GM23338 (cell line): ENCODE data around the gene TXNDC9.

Source experiments
- CREB1 ChIP-seq: fragments of 250-450 bp; sonication (Bioruptor Pico); IDR thresholded peaks from 2 replicates; pipeline ENCODE4 v1.5.0; 2020; ENCODE audit warnings: low read depth, mild to moderate bottlenecking, moderate library complexity
- EZH2 ChIP-seq: fragments of 200-600 bp; sonication (generic); IDR thresholded peaks from one replicate; pipeline ENCODE4 v1.8.0; 2017; ENCODE audit warnings: antibody characterized with exemption, mild to moderate bottlenecking, low read depth; ENCODE audit not compliant: unreplicated experiment
- EZH2phosphoT487 ChIP-seq: fragments of 200-600 bp; sonication (generic); IDR thresholded peaks from one replicate; pipeline ENCODE4 v1.8.1; 2018; ENCODE audit warnings: antibody characterized with exemption; ENCODE audit not compliant: unreplicated experiment
- JUNB ChIP-seq: IDR thresholded peaks from one replicate; pipeline ENCODE4 v1.6.1; 2016; ENCODE audit warnings: antibody characterized with exemption; ENCODE audit not compliant: unreplicated experiment
- NANOG ChIP-seq: IDR thresholded peaks from 2 replicates; pipeline ENCODE4 v1.6.1; 2016; ENCODE audit warnings: antibody characterized with exemption, borderline replicate concordance
- POLR2AphosphoS5 ChIP-seq: IDR thresholded peaks from 2 replicates; pipeline ENCODE4 v1.6.1; 2016; ENCODE audit warnings: antibody characterized with exemption, low read depth
- STAT1 ChIP-seq: IDR thresholded peaks from one replicate; pipeline ENCODE4 v1.6.1; 2016; ENCODE audit warnings: antibody characterized with exemption; ENCODE audit not compliant: unreplicated experiment
- ZNF114 ChIP-seq: fragments of 250-450 bp; sonication (Bioruptor Pico); IDR thresholded peaks from 2 replicates; pipeline ENCODE4 v1.5.0; 2020; ENCODE audit warnings: mild to moderate bottlenecking, moderate library complexity
- ZNF331 ChIP-seq: fragments of 250-450 bp; sonication (Bioruptor Pico); IDR thresholded peaks from 2 replicates; pipeline ENCODE4 v1.5.0; 2020; ENCODE audit warnings: low read depth, mild to moderate bottlenecking, moderate library complexity
- TF ChIP-seq, protein P1 (sequence below), 2 experiments: fragments of 200-600 bp in 1 of 2; sonication (generic) in 1 of 2; conservative IDR thresholded peaks; 2 replicates each; pipeline versions ENCODE4 v1.5.1 to v1.6.1; 2016 to 2017; ENCODE audit warnings: antibody characterized with exemption in 2 of 2, low read depth in 2 of 2, mild to moderate bottlenecking in 2 of 2, moderate library complexity in 1 of 2
- TF ChIP-seq, protein P2 (sequence below): IDR thresholded peaks from one replicate; pipeline ENCODE4 v1.6.1; 2018; ENCODE audit warnings: antibody characterized with exemption; ENCODE audit not compliant: unreplicated experiment
- TF ChIP-seq, protein P3 (sequence below): IDR thresholded peaks from 2 replicates; pipeline ENCODE4 v1.6.1; 2016; ENCODE audit warnings: antibody characterized with exemption
- TF ChIP-seq, protein P4 (sequence below): fragments of 250-450 bp; sonication (Bioruptor Pico); IDR thresholded peaks from 2 replicates; pipeline ENCODE4 v1.5.0; 2020; ENCODE audit warnings: mild to moderate bottlenecking, moderate library complexity

DNA sequence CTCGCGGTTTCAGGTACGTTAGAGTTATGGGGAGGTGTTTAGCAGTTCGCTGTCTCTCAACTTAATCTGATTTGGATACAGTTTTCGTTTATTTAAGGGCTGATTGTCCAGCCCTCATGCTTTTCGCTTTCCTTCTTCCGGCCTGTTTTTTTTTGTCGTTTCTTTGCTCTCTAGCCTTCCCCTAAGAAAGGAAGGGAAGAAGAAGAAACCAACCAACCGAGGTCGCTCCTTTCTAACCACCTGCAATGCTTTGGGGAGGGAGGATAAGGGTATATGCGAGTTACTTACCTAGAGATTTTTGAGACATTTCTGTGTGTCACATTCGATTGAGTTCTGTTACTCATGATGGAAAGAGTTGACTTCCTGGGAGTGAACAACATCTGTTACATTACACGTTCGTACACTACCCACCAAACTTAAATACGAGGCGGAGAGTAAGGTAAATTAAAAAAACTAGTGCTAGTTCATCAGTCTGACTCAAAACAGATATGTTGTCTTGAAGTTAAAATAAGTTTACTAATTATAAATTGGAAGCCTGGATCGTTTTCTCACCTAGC lies 2.0 kb upstream of the TXNDC9 start:
- TF ChIP-seq STAT1 = no peak
- TF ChIP-seq EZH2 = no peak
- no peak for TF ChIP-seq POLR2AphosphoS5
- TF ChIP-seq, protein P1, sequence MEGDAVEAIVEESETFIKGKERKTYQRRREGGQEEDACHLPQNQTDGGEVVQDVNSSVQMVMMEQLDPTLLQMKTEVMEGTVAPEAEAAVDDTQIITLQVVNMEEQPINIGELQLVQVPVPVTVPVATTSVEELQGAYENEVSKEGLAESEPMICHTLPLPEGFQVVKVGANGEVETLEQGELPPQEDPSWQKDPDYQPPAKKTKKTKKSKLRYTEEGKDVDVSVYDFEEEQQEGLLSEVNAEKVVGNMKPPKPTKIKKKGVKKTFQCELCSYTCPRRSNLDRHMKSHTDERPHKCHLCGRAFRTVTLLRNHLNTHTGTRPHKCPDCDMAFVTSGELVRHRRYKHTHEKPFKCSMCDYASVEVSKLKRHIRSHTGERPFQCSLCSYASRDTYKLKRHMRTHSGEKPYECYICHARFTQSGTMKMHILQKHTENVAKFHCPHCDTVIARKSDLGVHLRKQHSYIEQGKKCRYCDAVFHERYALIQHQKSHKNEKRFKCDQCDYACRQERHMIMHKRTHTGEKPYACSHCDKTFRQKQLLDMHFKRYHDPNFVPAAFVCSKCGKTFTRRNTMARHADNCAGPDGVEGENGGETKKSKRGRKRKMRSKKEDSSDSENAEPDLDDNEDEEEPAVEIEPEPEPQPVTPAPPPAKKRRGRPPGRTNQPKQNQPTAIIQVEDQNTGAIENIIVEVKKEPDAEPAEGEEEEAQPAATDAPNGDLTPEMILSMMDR (conservative IDR thresholded peaks at IDR 0.05; ENCODE audit: low read depth in 2 of 2) = no peak
- TF ChIP-seq ZNF331 (CRISPR knock-in tag) = no peak
- TF ChIP-seq, protein P2, sequence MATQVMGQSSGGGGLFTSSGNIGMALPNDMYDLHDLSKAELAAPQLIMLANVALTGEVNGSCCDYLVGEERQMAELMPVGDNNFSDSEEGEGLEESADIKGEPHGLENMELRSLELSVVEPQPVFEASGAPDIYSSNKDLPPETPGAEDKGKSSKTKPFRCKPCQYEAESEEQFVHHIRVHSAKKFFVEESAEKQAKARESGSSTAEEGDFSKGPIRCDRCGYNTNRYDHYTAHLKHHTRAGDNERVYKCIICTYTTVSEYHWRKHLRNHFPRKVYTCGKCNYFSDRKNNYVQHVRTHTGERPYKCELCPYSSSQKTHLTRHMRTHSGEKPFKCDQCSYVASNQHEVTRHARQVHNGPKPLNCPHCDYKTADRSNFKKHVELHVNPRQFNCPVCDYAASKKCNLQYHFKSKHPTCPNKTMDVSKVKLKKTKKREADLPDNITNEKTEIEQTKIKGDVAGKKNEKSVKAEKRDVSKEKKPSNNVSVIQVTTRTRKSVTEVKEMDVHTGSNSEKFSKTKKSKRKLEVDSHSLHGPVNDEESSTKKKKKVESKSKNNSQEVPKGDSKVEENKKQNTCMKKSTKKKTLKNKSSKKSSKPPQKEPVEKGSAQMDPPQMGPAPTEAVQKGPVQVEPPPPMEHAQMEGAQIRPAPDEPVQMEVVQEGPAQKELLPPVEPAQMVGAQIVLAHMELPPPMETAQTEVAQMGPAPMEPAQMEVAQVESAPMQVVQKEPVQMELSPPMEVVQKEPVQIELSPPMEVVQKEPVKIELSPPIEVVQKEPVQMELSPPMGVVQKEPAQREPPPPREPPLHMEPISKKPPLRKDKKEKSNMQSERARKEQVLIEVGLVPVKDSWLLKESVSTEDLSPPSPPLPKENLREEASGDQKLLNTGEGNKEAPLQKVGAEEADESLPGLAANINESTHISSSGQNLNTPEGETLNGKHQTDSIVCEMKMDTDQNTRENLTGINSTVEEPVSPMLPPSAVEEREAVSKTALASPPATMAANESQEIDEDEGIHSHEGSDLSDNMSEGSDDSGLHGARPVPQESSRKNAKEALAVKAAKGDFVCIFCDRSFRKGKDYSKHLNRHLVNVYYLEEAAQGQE = no peak
- no peak for TF ChIP-seq CREB1 (CRISPR knock-in tag)
- TF ChIP-seq EZH2phosphoT487 = no peak
- no peak for TF ChIP-seq JUNB
- TF ChIP-seq NANOG = no peak
- TF ChIP-seq ZNF114 (CRISPR knock-in tag) = no peak
- TF ChIP-seq, protein P3, sequence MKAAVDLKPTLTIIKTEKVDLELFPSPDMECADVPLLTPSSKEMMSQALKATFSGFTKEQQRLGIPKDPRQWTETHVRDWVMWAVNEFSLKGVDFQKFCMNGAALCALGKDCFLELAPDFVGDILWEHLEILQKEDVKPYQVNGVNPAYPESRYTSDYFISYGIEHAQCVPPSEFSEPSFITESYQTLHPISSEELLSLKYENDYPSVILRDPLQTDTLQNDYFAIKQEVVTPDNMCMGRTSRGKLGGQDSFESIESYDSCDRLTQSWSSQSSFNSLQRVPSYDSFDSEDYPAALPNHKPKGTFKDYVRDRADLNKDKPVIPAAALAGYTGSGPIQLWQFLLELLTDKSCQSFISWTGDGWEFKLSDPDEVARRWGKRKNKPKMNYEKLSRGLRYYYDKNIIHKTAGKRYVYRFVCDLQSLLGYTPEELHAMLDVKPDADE = no peak
- TF ChIP-seq, protein P4, sequence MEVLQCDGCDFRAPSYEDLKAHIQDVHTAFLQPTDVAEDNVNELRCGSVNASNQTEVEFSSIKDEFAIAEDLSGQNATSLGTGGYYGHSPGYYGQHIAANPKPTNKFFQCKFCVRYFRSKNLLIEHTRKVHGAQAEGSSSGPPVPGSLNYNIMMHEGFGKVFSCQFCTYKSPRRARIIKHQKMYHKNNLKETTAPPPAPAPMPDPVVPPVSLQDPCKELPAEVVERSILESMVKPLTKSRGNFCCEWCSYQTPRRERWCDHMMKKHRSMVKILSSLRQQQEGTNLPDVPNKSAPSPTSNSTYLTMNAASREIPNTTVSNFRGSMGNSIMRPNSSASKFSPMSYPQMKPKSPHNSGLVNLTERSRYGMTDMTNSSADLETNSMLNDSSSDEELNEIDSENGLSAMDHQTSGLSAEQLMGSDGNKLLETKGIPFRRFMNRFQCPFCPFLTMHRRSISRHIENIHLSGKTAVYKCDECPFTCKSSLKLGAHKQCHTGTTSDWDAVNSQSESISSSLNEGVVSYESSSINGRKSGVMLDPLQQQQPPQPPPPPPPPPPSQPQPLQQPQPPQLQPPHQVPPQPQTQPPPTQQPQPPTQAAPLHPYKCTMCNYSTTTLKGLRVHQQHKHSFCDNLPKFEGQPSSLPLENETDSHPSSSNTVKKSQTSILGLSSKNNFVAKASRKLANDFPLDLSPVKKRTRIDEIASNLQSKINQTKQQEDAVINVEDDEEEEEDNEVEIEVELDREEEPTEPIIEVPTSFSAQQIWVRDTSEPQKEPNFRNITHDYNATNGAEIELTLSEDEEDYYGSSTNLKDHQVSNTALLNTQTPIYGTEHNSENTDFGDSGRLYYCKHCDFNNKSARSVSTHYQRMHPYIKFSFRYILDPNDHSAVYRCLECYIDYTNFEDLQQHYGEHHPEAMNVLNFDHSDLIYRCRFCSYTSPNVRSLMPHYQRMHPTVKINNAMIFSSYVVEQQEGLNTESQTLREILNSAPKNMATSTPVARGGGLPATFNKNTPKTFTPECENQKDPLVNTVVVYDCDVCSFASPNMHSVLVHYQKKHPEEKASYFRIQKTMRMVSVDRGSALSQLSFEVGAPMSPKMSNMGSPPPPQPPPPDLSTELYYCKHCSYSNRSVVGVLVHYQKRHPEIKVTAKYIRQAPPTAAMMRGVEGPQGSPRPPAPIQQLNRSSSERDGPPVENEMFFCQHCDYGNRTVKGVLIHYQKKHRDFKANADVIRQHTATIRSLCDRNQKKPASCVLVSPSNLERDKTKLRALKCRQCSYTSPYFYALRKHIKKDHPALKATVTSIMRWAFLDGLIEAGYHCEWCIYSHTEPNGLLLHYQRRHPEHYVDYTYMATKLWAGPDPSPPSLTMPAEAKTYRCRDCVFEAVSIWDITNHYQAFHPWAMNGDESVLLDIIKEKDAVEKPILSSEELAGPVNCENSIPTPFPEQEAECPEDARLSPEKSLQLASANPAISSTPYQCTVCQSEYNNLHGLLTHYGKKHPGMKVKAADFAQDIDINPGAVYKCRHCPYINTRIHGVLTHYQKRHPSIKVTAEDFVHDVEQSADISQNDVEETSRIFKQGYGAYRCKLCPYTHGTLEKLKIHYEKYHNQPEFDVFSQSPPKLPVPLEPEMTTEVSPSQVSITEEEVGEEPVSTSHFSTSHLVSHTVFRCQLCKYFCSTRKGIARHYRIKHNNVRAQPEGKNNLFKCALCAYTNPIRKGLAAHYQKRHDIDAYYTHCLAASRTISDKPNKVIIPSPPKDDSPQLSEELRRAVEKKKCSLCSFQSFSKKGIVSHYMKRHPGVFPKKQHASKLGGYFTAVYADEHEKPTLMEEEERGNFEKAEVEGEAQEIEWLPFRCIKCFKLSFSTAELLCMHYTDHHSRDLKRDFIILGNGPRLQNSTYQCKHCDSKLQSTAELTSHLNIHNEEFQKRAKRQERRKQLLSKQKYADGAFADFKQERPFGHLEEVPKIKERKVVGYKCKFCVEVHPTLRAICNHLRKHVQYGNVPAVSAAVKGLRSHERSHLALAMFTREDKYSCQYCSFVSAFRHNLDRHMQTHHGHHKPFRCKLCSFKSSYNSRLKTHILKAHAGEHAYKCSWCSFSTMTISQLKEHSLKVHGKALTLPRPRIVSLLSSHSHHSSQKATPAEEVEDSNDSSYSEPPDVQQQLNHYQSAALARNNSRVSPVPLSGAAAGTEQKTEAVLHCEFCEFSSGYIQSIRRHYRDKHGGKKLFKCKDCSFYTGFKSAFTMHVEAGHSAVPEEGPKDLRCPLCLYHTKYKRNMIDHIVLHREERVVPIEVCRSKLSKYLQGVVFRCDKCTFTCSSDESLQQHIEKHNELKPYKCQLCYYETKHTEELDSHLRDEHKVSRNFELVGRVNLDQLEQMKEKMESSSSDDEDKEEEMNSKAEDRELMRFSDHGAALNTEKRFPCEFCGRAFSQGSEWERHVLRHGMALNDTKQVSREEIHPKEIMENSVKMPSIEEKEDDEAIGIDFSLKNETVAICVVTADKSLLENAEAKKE (CRISPR knock-in tag) = no peak
